Body of pancreas (tissue), 4 donors: ENCODE data around the gene NXPH2.

Experiments
- POLR2A ChIP-seq, 3 donors: fragments of 450-650 bp; IDR thresholded peaks; one replicate each; pipeline ENCODE4 v1.6.1; 2016; ENCODE audit warnings: antibody characterized with exemption in 3 of 3, mild to moderate bottlenecking in 2 of 3
- TF ChIP-seq, protein P1 (sequence below), 7 experiments: fragments of 450-650 bp in 4 of 7; fragments of 200-600 bp in 3 of 7; sonication (generic) in 3 of 7; IDR thresholded peaks; one replicate each; pipeline ENCODE4 v1.5.1; 2016 to 2019; ENCODE audit warnings: antibody characterized with exemption in 7 of 7

DNA sequence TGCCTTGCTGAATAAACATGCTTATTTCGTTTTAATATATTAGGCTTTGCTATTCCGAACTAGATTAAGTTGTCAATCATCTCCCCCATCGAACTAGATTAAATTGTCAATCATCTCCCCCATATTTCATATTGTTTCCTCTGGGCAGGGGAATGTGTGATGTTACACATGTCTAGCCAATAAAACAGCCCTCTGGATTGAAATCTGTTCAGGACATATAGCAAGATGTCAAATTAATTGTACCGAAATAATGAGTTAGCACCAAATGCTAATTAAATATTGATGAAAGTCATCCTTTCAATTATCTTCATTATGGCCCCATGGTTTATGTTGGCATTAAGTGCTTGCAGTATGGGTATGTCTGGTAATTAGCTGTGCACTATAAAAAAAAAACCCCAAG is 143.1 kb downstream of the NXPH2 start:
- TF ChIP-seq, protein P1, sequence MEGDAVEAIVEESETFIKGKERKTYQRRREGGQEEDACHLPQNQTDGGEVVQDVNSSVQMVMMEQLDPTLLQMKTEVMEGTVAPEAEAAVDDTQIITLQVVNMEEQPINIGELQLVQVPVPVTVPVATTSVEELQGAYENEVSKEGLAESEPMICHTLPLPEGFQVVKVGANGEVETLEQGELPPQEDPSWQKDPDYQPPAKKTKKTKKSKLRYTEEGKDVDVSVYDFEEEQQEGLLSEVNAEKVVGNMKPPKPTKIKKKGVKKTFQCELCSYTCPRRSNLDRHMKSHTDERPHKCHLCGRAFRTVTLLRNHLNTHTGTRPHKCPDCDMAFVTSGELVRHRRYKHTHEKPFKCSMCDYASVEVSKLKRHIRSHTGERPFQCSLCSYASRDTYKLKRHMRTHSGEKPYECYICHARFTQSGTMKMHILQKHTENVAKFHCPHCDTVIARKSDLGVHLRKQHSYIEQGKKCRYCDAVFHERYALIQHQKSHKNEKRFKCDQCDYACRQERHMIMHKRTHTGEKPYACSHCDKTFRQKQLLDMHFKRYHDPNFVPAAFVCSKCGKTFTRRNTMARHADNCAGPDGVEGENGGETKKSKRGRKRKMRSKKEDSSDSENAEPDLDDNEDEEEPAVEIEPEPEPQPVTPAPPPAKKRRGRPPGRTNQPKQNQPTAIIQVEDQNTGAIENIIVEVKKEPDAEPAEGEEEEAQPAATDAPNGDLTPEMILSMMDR (IDR thresholded peaks at IDR 0.05): no peak
- TF ChIP-seq POLR2A (IDR thresholded peaks at IDR 0.05): no peak
